Head of caudate nucleus (tissue), 42 donors: ENCODE results near the gene AIG1.
"Not testable (repeated sequence)": the region's sequence is repeated elsewhere in the genome, so short reads cannot be mapped to it uniquely, and the experiment has no call there.

Source experiments
- DNase-seq, 42 donors: peaks; one replicate each; pipeline versions ENCODE4 v3.0.0 to v3.0.0-alpha.2; 2020 to 2021; ENCODE audit warnings: mixed read lengths in 7 of 42
- intact Hi-C: fragments of 100-400 bp; cut with DNase I; formaldehyde crosslinking; loops from one replicate; pipeline ENCODE4 v1.15.0; 2022

The AIG1 gene

DNA sequence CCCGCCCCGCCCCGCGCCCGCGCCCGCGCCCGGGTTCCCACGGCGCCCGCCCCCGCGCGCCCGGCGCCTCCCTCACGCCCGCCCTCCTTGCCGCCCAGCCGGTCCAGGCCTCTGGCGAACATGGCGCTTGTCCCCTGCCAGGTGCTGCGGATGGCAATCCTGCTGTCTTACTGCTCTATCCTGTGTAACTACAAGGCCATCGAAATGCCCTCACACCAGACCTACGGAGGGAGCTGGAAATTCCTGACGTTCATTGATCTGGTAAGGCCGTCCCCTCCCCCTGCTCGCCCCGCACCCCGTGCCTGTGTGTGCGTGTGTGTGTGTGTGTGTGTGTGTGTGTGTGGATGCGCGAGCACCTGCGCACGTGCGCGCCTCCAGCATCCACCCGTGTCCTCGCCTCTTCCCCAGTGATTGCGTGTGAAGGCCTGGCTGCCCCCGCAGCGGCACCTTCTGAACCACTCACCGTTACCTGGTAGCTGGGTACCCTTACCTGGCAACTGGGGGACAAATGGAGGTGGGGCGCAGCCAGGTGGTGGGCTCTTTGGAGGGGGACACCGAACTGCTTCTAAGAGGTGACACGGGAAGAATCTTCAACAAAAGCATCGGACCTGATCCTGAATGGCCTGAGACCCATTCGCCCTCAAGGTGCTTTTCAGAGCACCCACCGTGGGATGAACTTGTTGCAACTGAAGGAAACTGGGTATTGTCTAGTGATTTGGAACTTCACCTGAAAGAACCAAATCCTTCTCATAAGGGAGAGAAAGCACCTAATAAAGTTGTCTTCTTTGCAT is at the start of gene AIG1:
Gene AIG1, plus strand, starts transcription at position 84 of the 791 bp plus-strand sequence. Its CDS starts 37 bp downstream, at position 121.
- intact Hi-C loops: loop anchor here (2.0 kb wide), 1 partner anchor 114 kb away; no protein-coding TSS in a partner anchor
- peak in 36 of 42 donors; percentile 33 to 86 (median 69) for DNase-seq

DNA sequence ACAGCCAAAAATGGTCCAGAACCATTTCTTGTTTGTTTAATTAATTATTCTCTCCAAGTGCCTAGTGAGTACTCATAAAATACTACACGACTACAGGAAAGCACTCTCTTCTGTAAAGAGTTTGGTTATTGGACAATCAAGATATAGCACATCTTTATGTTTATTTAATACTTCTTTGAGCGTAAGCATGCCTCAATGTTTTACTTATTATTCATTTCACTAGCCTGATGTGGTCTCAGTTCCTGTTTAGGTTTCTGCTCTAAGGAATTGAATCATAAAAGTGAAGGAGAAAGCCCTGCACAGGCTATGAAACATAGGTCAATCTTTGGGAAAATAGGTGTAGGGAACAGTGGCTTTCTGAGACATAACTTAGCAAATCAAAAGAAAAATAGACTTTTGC is 45.9 kb upstream of the AIG1 start:
- intact Hi-C loops: no loop called here
- DNase-seq: no peak

GRCh38 chr6:143015300-143015706 is 45.4 kb upstream of the AIG1 start:
- intact Hi-C loops: no loop called here
- DNase-seq: peak in 6 of 42 donors; percentile 8 to 35 (median 14)

DNA sequence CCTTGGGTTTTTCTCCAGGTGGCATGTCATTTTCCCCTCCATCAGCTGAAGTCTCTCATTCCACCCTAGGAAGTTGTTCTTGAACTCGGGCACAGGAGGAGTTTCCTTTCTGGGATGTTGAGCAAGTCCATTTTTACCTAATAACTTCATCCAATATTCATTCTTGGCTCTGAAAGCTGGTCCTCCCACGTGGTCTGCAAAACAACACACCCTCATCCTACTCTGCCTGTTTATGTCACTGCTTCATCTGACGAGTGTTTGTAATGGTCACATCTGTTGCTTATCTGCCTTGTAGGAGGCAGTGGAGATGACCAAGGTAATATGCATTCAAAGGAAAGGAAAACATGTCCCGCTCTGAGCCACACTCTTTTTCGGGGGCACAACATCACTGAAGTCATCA is 41.7 kb upstream of the AIG1 start:
- no peak for DNase-seq
- intact Hi-C loops: no loop called here

DNA sequence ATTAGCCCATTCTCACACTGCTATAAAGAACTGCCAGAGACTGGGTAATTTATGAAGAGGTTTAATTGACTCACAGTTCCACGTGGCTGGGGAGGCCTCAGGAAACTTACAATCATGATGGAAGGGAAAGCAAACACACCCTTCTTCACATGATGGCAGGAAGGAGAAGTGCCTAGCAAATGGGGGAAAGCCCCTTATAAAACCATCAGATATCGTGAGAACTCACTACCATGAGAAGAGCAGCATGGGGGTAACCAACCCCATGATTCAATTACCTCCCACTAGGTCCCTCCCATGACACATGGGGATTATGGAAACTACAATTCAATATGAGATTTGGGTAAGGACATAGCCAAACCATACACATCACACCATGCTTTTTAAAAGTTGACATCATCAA is 39.8 kb upstream of the AIG1 start:
- intact Hi-C loops: loop anchor here (10.0 kb wide), 1 partner anchor 404 kb away; no protein-coding TSS in a partner anchor

GRCh38 chr6:143021543-143021942 is 39.1 kb upstream of the AIG1 start:
- intact Hi-C loops: loop anchor here (10.0 kb wide), 1 partner anchor 403 kb away; no protein-coding TSS in a partner anchor
- DNase-seq: no peak

More for the DNA sequence above, 39.8 kb upstream of the AIG1 start:
- not testable (repeated sequence) for DNase-seq

GRCh38 chr6:143022587-143022986 is 38.1 kb upstream of the AIG1 start:
- no peak for DNase-seq
- intact Hi-C loops: loop anchor here (10.0 kb wide), 1 partner anchor 402 kb away; no protein-coding TSS in a partner anchor

DNA sequence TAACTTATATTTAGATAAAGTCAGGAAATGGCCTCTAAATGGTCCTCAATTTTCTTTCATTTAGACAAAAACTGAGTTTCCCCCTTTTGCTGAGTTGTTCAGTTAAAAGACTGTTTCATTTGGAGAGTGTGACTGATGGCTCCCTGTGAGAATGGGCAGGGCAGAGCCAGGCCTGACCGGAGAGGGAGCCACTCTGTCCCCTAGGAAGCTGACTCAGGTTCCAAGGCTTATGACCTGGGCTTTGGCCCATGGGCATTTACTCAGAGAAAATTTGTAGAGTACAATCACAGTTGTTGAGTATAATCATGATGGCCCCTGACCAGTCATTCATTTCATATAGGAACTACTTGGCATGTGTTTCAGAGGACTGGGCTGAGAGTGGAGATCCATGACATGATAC is 37.0 kb upstream of the AIG1 start:
- intact Hi-C loops: loop anchor here (10.0 kb wide), 1 partner anchor 401 kb away; no protein-coding TSS in a partner anchor
- DNase-seq: no peak

- intact Hi-C loops: loop anchor here (5.0 to 10.0 kb wide), 2 partner anchors 333 to 400 kb away; no protein-coding TSS in a partner anchor
- no peak for DNase-seq
Measured at GRCh38 chr6:143024977-143025376, 35.7 kb upstream of the AIG1 start.

- intact Hi-C loops: loop anchor here (5.0 to 10.0 kb wide), 2 partner anchors 335 to 398 kb away; no protein-coding TSS in a partner anchor
- DNase-seq: peak in 40 of 42 donors; percentile 12 to 79 (median 48)
Measured at GRCh38 chr6:143026696-143027449, 33.8 kb upstream of the AIG1 start.

- intact Hi-C loops: no loop called here
- DNase-seq: no peak
Measured at GRCh38 chr6:143034689-143035334, 25.9 kb upstream of the AIG1 start.

DNA sequence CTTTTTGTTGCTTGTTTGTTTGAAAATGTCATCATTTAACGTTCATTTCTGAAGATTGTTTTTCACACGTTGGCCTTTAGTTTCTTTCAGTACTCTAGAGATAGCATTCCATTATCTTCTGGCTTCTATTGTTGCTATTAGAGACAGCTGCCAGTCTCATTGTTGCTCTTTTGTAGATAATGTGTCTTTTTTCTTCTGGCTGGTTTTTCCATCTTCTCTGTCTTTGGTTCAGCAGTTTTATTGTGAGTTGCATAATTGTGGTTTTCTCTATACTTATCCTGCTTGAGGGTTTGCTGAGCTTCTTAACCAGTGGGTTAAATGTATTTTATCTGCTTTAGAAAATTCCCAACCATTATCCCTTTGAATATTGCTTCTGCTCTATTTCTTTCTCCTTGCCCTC is 23.2 kb upstream of the AIG1 start:
- intact Hi-C loops: no loop called here
- DNase-seq: no peak

DNA sequence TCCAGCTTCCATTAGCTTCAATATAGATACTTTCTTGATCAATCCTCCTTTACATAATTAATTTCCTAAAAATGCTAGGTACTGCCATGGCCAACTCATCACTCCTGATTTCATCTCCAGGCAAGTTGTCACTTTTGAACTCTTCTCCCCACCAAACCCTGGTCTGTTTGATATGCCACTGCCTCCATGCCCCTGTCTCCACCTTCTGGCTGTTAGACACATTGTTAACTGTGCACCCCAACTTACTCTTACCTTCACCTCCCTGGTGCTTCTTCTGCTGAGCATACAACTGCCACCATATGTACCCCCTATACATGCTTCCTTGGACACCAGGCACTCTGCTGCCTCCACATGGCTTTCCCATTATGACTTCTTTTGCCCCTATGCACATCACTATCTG is 21.9 kb upstream of the AIG1 start:
- intact Hi-C loops: no loop called here

GRCh38 chr6:143039548-143039947 is 21.1 kb upstream of the AIG1 start:
- intact Hi-C loops: no loop called here
- no peak for DNase-seq

More for the DNA sequence above, 21.9 kb upstream of the AIG1 start:
- no peak for DNase-seq

DNA sequence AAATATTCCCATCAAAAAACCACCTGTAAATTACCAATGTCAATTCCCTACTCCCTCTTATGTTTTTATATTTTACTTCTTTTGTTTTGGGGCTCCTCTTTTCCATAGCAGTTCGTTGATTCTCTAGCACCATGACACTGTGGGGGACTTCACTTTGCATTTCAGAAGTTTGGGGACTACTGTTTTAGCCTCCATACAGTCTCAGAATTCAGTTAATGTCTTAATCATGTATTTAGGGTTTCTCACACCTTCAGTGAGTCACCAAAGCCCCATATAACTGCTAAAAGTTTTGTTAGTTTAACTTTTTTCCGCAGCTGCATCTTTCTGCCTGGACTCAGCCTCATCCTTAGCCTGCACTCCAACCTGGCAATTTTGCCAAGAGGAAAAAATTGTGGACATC is 20.7 kb upstream of the AIG1 start:
- intact Hi-C loops: no loop called here
- no peak for DNase-seq

DNA sequence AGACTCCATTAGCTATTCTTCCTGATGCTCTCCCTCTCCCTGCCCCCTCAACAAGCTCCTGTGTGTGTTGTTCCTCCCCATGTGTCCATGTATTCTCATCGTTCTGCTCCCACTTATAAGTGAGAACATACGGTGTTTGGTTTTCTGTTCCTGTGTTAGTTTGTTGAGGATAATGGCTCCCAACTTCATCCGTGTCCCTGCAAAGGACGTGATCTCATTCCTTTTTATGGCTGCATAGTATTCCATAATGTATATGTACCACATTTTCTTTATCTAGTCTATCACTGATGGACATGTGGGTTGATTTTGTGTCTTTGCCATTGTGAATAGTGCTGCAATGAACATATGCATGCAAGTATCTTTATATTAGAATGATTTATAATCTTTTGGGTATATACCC is 16.3 kb upstream of the AIG1 start:
- intact Hi-C loops, DNase-seq: not testable (repeated sequence)

DNA sequence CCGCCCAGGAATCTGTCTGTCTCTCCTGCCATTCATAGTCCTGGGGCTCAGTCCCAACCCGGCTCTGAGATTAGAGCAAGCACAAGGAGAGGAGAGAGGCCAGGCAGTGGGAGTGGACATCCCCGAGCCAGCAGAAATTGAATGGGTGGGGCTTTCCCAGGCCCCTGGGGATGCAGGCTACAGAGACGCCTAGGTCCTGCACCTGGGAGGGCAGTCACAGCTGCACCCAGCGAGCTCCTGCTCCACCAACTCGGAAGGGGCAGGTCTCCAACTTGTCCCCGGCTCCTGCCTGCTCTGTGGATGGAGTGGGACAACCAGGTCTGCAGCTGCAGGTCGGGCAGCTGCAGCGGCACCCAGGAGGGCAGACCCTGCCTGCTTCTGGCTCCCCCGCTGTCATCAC is 11.1 kb upstream of the AIG1 start:
- no peak for DNase-seq

GRCh38 chr6:143050509-143050908 is 10.2 kb upstream of the AIG1 start:
- intact Hi-C loops: no loop called here
- DNase-seq: no peak

More for the DNA sequence above, 11.1 kb upstream of the AIG1 start:
- intact Hi-C loops: no loop called here

DNA sequence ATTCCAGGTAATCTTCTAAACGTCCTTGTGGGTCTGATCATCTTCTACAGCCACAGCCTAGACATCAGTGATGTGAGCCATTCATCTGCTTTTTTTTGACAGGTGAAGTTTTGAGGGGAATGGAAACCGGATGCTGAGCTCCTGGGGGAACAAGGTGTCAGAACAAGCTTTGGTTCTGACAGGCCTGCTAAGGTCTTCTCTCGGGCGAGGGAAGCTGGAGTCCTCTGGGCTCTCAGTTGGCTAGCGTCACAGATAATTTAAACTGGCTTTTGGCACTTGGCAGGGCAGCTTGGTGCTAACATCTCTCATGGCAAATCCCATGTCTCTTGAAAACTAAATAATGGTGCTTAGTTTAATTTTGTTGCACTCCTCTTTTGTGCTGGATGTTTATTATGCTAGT is 8.4 kb upstream of the AIG1 start:
- intact Hi-C loops: no loop called here

More for the DNA sequence above, 8.4 kb upstream of the AIG1 start:
- DNase-seq: no peak
